Neural cell (in vitro differentiated cells): Measurements from ENCODE around the gene NKD1.

Experiments used
- CTCF ChIP-seq: fragments of 450-650 bp; IDR thresholded peaks from 2 replicates; pipeline ENCODE4 v1.5.1; 2014; ENCODE audit warnings: antibody characterized with exemption, mild to moderate bottlenecking, moderate library complexity; ENCODE audit not compliant: poor library complexity, severe bottlenecking
- EP300 ChIP-seq: fragments of 450-650 bp; conservative IDR thresholded peaks from 2 replicates; pipeline ENCODE4 v1.6.1; 2014; ENCODE audit warnings: antibody characterized with exemption, mild to moderate bottlenecking, moderate library complexity; ENCODE audit not compliant: poor library complexity, severe bottlenecking
- EZH2 ChIP-seq: fragments of 200-600, 300-800 bp; shearing (Covaris generic), sonication (generic); IDR thresholded peaks from 2 replicates; pipeline ENCODE4 v1.6.1; 2014; ENCODE audit warnings: antibody characterized with exemption, low read length, borderline replicate concordance, mild to moderate bottlenecking; ENCODE audit not compliant: insufficient read depth, poor library complexity, severe bottlenecking
- MXI1 ChIP-seq: fragments of 450-650 bp; conservative IDR thresholded peaks from 2 replicates; pipeline ENCODE4 v1.6.1; 2014; ENCODE audit warnings: antibody characterized with exemption, mild to moderate bottlenecking; ENCODE audit not compliant: poor library complexity, severe bottlenecking
- POLR2AphosphoS5 ChIP-seq: IDR thresholded peaks from 2 replicates; pipeline ENCODE4 v1.6.1; 2012
- RAD21 ChIP-seq: fragments of 450-650 bp; conservative IDR thresholded peaks from 2 replicates; pipeline ENCODE4 v1.6.1; 2014; ENCODE audit warnings: antibody characterized with exemption, mild to moderate bottlenecking, moderate library complexity
- REST ChIP-seq: IDR thresholded peaks from 2 replicates; pipeline ENCODE4 v1.6.1; 2012; ENCODE audit warnings: borderline replicate concordance
- SMC3 ChIP-seq: fragments of 450-650 bp; conservative IDR thresholded peaks from 2 replicates; pipeline ENCODE4 v1.6.1; 2014; ENCODE audit warnings: antibody characterized with exemption, mild to moderate bottlenecking, moderate library complexity; ENCODE audit not compliant: poor library complexity
- TAF1 ChIP-seq: IDR thresholded peaks from 2 replicates; pipeline ENCODE4 v1.6.1; 2012; ENCODE audit warnings: low read depth

- TF ChIP-seq CTCF (no peak), EP300 (no peak), EZH2 (no peak), SMC3 (no peak), POLR2AphosphoS5 (no peak), REST (no peak), MXI1 (no peak), RAD21 (no peak), TAF1 (no peak)
These were observed 39.3 kb downstream of the NKD1 start for GRCh38 chr16:50587543-50587942.
